ENCODE measurements around the gene RASL12.
"Not testable (repeated sequence)": the region's sequence is repeated elsewhere in the genome, so short reads cannot be mapped to it uniquely, and the experiment has no call there.

The RASL12 gene

DNA sequence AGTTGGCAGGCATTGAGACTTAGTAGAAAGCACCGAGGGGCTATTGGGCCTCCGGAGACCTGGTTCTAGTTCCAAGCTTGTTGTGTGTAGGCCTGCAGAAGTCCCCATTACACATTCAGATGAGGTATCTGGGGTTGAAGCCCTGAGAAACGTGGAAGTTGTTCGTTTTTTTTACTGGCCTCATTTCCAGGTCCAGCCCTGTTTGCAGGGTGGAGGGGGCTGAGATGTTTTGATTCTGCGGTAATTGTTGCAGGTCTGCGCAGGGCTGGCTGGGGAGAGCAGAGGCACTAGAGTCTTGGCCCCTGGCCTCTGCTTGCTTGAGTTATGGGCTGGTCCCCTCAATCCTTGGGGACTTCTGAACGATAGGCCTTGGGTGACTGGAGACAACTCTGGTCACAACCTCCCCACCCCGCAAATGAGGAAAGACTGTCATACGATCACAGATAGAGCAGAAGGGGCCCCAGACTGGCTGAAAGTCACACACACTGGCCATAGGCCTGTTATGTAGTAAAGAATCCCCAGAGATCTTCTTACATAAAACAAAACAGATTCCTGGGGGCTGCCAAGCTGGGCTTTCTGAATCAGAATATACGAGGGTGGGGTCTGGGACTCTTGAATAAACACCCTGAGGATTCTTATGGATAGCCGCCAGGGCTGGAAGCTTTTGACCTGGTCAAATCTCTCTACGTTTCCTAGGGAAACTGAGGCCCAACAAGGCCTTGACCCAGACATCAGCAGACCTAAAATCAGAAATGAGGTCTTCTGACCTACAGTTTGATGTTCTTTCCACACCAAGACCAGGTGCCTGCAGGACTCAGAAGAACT, 24.4 kb upstream of the RASL12 start:
- no peak for DNase-seq

DNA sequence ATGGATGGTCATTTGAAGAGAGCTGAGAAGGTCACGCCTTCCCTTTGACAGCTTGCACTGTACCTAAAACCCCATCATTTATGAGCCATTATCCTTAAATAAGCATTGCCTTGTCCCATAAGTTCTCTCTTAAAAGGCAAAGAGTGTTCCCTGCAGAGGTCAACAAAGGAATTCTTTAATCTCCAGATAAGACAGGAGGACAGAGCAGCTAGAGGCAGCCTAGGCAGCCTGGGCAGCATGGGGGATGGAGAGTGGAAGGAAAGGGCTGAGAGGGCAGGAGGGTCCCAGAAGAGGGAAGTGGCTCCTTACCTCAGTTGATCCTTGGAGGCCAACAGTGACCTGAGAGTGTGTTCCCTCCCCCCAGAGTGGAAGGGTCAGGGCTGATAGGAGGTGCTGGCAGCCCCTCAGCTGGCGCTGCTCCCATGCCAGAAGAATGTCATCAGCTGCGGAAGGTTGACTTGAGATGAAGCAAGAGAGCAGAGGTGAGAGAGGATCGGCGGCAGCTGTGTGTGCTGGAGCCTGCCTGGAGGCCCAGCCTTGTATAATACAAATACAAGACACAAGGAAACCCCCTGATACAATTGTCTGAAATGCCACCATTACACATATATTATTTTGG, 21.5 kb upstream of the RASL12 start:
- no peak for DNase-seq

DNA sequence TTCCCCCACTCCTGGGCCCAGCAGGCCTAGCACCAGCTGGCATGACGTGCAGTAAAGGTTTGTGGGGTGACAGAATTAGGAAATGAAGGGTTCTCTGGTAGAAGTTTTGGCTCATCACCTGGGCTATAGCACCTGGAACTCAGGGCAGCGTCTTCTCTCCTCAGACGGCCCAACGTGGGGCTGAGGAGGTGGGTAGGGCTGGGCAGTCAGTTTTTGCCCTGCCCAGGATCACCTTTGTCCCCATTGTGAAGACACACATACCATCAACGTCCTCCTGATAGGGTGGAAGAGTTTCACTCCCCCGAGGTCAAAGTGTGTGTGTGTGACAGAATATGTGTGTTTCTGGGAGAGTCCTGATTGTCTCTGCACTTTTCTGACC, 20.8 kb upstream of the RASL12 start:
- no peak for DNase-seq

DNA sequence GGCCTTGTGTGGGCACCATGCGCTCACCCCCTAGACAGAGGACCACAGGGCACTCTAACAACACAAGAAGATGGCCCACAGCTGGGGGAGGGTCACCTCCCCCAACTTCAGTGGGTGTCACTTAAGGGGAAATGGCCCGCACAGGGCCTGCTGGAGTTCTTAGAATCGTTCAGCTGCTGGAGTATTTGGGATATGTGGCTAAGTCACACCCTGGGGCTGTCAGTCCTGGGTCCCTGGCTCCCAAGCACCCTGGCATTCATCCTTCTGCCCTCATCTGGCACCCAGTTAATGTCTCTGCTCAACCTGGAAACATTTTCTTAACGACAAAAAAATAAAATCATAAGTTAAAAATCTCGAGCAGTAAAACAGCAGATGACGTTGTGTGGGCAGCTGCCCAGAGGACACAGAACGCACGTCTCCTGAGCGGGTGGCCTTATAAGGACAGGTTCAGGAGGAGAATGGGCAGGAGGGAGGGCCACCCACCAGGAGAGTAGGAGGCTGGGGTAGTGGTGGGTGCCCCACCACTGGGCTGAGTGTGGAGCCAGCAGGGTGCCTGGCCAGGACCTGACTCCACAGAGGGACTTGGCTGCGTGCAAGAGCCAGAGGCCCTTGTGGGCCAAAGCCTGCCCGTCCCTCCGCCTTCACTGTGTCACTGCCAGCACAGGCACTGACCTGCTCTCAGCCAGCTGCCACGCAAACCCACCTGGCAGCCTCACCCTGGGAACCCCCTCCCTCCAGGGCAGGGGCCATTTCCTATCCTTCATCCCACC, 20.3 kb upstream of the RASL12 start:
- DNase-seq: no peak

DNA sequence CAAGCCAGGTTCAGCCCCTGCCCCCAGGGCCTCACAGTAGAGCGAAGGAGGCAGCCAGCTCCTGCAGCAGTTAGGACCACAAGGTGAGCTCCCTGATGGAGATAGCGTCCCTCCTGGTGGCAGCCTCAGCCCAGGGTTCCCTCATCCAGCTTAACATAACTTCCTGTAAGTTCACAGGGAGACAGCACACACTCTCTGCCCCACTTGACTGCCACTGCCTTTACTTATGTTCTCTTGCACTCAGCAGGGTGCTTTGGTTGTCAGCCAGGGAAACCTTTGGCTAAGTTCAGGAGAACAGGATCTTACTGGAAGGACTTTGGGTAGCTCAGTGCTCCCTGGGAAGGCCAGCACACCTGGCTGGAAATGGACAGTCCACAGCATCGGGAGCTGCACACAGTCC, 19.6 kb upstream of the RASL12 start:
- DNase-seq: no peak

DNA sequence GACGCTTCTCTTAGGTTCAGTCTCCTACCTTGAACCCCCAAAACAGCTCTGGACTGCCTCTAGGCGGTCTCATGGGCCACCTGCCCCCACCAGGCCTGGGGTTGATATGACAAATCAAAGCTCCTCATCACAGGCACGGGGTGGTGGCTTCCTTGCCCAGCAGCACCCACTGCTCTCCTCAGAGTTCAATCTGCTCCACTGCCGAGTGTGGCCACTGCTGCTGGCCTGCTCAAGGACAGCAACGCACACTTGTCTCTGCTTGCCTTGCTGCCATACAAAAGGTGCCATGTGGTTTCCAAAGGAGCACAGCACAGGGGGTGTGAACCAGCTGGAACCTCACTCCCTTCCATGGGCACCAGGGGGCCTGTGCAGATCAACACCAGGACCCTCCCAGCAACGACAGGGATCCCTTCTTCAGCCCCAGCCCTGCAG, 18.9 kb upstream of the RASL12 start:
- DNase-seq: no peak

DNA sequence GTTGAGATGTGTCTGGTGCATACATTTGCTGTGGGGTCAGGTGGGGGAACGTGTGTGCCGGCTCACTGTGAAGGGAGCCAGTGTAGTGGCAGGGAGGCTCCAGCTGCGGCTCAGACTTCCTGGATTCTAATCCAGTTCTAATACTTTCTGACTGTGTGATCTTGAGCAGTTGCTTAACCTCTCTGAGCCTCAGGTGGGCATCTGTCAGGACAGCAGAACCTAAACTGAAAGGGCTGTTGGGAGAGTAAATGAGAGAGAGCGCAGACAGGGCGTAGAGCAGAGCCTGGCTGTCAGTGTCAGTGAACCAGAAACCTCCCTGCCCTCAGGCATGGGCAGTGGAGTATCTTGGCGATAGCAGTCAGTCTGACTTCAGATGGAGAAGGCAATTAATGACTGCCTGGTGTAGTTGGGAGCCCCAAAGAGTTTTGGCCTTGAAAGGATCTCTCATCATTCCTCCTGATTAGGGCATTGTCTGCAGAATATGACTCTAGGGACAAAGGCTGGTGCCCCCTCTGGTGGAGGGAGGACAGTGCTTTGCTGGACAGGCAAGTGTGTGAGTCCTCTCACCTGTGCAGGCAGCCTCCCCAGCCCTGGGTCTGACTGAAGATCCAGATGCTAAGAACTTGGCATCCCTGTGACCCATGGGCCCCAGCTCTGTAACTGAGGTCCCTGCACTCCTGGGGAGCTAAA, 18.3 kb upstream of the RASL12 start:
- DNase-seq: peak; percentile 26

DNA sequence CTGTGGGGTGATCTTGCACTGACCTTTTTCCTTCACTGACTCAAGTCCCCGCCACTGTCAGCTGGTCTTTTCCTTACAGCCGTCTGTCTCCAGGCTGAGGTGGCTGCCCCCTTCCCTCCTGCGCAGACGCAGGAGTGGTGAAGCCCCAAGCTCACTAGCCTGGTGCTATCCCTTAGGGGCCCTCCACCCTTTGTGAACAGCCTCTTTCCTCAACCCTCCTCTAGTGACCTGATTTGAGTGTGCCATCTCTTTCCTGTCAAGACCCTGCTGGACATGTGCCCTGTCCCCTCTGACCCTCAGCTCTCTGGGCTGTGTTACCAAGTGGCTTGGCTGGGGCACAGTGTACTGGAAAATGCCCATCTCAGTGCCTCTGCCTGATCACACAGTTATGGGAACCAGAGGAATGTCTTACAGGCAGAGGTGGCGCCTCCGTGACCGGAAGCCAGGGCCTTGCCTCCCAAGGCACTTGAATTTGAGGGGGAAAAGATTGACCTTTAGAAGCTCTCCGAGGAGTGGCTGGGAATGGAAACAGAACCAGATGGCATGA, 17.5 kb upstream of the RASL12 start:
- DNase-seq: no peak

DNA sequence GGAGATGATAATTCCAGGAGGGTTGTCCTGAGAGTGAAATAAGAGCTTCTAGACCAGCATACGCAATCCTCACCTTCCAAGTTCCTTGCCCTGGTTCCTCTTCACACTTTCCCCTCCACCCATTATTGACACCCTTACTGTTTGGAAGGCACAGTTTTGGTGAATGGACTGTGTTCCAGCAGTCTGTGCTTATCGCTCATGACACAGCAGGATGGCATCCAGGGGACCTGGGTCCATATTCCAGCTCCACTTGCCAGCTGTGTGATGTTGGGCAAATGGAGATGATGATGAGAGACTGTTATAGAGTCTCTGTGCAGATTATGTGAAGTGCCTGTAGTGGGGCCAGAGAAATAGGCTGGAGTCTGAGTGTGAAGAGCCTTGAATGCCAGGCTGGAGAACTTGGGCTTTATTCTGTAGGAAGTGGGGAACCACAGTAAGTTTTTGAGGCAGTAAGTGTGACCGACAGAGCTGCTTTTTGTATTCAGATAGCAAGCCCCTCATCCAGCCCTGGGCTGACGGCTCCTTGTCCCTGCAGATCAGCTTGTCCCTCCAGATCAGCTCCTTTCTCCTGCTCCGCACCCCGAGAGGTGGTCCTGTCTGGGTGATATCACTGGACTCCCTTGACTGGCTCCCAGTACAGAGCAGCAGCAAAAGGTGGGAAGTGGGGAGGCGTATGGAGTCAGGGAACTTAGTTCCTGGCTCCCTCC, 16.9 kb upstream of the RASL12 start:
- DNase-seq: no peak

DNA sequence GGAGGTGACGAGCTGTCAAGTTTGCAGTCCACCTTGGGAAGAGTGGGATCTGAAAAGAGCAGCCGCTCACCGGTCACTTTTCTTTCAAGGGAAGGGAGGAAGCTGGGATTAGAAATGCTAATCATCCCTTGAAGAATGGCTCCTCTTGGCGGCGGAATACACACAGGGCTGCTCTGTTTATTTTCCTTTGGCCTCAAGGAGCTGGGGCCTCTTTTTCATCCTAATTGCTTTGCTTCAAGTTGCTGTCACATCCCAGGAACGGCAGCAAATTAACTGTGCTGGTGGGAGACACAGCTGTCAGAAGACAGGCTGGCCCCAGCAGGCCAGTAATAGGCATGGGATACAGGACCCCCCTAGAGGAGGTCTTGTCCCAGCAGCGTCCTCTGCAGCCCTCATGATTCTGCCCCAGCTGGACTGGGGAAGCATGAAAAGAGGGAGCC, 15.5 kb upstream of the RASL12 start:
- DNase-seq: no peak

DNA sequence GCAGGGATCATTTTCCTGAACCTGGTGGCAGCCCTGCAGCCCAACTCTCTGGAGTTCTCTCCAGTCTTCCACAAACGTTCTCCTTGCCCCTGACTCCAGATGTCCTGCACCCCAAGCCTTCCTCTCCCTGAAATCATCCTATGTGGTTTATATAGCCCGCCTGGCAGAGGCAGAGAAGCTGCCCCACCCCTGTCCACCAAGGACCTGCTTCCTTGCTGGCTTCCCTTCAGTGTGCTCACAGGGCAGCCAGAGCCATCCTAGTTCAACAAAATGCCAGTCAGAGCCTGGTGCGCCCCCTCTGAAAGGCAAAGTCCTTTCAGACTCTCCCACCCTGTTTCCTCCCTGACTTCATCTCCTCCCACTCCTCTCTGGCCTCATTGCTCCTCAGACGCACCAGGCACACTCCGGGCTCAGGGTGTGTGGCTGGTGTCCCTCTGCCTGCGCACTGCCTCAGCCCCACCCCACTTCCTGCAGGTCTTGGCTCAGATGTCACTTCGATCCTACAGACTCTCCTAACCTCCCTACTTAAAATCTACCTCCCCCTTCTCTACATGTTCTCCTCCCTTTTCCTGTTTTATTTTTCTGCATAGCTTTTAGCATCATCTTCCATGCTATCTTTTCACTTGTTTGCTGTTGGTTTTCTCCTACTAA, 14.6 kb upstream of the RASL12 start:
- no peak for DNase-seq

DNA sequence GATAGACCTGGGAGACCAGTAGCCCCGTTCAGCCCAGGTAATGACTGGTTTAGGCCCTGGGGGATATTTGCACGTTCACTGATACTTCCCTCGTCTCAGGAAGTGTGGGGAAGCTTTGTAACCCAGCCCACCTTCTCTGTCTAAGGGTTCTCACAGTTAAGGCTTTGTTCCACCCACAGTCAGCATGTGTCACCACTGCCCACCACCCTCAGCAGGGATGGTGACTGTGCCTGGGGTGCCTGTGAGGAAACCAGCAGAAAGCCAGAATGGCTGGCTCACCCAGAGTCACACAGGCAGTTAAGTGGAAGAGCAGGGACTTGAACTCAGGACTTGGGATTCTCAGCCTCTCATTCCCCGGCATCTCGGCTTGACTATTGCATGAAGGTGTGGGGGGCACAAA, 14.0 kb upstream of the RASL12 start:
- no peak for DNase-seq

DNA sequence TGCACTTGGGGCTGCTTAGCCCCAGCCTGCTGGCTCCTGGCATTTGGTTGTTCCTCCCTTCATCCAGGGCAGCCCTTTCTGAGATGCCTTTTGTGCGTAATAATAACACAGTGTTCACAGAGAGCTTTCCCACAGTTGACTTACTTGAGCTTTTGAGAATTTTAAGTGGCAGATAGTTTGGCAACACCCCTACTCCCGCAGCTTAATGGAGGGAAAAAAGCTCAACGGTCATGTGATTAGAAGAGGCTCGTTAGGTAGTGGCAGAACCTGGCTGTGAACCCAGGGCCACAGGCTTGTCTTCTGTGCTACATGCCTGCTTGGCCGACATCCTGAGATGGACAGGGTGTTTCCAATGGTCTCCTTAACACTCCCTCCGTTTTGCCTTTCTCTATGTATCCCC, 13.5 kb upstream of the RASL12 start:
- no peak for DNase-seq

DNA sequence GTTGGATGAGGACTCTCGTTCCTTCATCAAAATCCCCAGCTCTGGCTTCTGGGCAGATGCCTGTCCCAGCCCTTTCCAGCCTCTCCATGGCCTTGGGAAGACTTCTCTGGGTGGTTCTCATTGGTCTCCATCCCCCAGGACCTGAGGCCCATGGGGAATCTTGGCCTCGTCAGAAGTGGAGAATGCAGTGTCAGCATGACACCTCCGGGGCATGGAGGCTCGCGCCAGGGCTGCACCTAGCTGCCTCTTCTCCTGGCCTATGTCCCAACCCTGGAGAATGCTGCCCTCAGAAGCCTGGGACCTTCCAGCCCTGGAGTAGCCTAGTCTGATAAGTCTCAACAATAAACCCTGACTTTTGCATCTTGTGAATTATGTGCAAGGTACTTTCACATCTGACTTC, 11.8 kb upstream of the RASL12 start:
- no peak for DNase-seq

DNA sequence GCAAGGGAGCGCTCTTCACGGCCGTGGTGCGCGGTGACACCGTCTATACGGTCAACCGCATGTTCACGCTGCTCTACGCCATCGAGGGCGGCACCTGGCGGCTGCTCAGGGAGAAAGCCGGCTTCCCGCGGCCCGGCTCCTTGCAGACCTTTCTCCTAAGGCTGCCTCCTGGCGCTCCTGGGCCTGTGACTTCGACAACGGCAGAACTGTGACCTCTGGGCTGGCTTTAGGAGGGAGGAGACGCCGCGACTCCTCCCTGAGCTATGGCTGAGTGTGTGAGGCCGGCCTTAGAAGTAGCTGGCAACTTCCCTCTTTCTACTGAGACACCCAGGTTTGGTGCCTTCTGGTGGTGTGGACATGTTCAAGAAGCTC, 10.2 kb upstream of the RASL12 start:
- DNase-seq: no peak

DNA sequence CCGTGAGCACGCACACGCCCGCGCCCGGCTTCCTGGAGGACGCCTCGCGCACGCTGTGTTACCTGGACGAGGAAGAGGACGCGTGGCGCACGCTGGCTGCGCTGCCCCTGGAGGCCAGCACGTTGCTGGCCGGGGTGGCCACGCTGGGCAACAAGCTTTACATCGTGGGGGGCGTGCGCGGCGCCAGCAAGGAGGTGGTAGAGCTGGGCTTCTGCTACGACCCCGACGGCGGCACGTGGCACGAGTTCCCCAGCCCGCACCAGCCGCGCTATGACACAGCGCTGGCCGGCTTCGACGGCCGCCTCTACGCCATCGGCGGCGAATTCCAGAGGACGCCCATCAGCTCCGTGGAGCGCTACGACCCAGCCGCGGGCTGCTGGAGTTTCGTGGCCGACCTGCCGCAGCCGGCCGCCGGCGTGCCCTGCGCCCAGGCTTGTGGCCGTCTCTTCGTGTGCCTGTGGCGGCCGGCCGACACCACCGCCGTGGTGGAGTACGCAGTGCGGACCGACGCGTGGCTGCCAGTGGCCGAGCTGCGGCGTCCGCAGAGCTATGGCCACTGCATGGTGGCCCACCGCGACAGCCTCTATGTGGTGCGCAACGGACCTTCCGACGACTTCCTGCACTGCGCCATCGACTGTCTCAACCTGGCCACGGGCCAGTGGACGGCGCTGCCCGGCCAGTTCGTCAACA, 9.6 kb upstream of the RASL12 start:
- DNase-seq: no peak

DNA sequence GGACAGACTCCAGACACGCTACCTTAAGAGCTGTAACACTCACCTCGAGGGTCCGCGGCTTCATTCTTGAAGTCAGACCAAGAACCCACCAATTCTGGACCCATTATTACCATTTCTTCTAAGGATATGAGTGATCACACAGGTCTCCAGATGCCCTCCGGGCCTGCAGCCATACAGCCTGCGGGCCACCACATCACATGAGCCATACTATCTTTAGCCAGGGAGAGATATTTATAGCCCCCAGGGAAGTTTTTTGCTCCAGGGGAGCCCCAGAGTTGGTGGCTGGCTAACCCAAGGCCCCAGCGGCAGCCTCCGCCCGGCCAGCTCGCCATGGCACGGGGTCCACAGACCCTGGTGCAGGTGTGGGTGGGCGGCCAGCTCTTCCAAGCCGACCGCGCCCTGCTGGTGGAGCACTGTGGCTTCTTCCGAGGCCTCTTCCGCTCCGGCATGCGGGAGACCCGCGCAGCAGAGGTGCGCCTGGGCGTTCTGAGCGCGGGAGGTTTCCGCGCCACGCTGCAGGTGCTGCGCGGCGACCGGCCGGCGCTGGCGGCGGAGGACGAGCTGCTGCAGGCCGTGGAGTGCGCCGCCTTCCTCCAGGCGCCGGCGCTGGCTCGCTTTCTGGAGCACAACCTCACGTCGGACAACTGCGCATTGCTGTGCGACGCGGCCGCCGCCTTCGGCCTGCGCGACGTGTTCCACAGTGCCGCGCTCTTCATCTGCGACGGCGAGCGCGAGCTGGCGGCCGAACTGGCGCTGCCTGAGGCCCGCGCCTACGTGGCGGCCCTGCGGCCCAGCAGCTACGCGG, 8.9 kb upstream of the RASL12 start, which contains the start of gene KBTBD13:
Gene KBTBD13, plus strand, starts transcription at position 261 of the 805 bp plus-strand sequence. Its CDS starts 70 bp downstream, at position 331.
- no peak for DNase-seq

DNA sequence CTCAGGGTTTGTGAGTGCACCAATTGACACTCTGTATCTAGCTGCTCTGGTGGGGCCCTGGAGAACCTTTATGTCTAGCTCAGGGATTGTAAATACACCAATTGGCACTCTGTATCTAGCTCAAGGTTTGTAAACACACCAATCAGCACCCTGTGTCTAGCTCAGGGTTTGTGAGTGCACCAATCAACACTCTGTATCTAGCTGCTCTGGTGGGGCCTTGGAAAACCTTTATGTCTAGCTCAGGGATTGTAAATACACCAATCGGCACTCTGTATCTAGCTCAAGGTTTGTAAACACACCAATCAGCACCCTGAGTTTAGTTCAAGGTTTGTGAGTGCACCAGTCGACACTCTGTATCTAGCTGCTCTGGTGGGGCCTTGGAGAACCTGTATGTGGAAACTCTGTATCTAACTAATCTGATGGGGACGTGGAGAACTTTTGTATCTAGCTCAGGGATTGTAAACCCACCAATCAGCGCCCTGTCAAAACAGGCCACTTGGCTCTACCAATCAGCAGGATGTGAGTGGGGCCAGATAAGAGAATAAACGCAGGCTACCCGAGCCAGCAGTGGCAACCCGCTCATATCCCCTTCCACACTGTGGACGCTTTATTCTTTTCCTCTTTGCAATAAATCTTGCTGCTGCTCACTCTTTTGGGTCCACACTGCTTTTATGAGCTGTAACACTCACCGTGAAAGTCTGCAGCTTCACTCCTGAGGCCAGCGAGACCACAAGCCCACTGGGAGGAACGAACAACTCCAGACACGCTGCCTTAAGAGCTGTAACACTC, 8.0 kb upstream of the RASL12 start:
- not testable (repeated sequence) for DNase-seq

DNA sequence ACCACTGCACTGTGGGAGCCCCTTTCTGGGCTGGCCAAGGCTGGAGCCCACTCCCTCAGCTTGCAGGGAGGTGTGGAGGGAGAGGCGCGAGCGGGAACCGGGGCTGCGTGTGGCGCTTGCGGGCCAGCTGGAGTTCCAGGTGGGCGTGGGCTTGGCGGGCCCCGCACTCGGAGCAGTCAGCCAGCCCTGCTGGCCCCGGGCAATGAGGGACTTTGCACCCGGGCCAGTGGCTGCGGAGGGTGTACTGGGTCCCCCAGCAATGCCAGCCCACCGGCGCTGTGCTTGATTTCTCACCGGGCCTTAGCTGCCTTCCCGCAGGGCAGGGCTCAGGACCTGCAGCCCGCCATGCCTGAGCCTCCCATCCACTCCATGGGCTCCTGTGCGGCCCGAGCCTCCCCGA, 7.2 kb upstream of the RASL12 start:
- DNase-seq: not testable (repeated sequence)
